Globus pallidus (tissue), 1 donor: Measurements from ENCODE around the gene TPCN1.

Experiments
- DNase-seq: peaks from one replicate; pipeline ENCODE4 v3.0.0-alpha.2; 2015; ENCODE audit warnings: low spot score

Gene TPCN1

DNA sequence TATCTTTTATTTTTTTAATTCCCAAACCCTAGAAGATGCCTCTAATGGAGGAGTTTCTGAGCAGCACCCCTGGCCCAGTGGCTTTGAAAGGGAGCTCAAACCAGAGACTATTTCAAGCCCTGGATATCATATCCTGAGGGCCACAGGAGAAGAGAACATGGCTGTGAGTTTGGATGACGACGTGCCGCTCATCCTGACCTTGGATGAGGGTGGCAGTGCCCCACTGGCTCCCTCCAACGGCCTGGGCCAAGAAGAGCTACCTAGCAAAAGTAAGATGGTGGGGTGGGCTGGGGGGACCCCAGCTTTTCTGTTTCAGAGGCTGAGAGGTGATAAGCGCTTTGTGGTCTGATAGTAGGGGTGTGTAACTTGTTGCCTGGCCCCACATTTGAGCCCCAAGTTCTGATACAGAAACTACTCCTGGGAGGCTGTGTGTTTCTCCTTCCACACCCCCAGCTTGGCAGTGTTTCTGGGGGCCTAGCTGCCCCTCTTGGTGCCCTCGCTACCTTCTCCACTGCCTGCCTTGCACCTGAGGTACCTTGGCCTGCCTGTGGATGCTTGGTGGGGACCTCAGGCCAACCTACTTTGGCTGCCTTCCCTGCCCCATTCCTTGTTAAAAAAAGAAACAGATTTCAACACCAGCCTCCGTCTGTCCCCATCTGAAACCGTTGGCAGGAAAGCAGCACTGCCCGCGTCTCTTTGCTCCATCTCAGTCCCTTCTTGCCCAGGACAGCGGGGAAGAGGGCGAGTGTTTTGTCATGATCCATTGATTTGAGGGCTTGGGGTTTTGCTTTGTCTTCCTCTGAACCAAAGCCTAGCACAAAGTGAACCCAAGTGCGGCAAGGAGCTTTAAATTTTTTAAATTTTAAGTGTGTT lies 5.7 kb downstream of the TPCN1 start:
- DNase-seq, result no peak

DNA sequence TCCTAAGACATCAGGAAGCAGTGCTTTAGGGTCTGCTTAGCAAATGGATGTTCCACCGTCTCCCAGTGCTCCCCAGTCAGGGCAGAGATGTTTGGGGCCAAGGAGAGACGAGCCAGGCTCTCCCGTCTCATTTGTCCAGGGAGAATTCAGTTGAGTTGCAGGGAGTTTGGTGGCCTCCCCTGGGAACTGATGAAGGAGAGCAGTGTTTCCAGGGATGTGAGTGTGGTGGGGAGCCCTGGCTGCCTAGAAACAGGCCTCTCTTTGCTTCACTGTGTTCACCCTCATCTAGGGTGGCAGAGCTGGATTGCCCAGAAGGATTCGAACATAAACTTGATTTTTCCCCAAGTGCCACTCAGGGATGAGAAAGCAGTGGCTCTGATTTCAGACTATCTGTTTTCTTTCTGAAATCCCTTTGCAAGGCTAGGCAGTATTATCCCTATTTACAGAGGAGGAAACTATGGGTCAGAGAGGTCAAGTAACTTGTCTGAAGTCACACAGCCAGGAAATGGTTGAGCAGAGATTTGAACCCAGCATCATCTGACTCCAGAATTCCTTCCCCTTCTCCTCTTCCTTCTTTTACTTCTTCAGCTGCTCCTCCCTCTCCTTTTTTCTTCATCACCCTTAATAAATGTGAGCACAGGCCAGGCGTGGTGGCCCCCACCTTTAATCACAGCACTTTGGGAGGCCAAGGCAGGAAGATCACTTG lies 6.6 kb downstream of the TPCN1 start:
- no peak for DNase-seq

GRCh38 chr12:113228394-113229028 lies 7.2 kb downstream of the TPCN1 start:
- no peak for DNase-seq

- DNase-seq, result no peak
These were observed 9.3 kb downstream of the TPCN1 start for GRCh38 chr12:113230315-113231234.

- DNase-seq, result no peak
These were observed 10.2 kb downstream of the TPCN1 start for GRCh38 chr12:113231235-113232088.

DNA sequence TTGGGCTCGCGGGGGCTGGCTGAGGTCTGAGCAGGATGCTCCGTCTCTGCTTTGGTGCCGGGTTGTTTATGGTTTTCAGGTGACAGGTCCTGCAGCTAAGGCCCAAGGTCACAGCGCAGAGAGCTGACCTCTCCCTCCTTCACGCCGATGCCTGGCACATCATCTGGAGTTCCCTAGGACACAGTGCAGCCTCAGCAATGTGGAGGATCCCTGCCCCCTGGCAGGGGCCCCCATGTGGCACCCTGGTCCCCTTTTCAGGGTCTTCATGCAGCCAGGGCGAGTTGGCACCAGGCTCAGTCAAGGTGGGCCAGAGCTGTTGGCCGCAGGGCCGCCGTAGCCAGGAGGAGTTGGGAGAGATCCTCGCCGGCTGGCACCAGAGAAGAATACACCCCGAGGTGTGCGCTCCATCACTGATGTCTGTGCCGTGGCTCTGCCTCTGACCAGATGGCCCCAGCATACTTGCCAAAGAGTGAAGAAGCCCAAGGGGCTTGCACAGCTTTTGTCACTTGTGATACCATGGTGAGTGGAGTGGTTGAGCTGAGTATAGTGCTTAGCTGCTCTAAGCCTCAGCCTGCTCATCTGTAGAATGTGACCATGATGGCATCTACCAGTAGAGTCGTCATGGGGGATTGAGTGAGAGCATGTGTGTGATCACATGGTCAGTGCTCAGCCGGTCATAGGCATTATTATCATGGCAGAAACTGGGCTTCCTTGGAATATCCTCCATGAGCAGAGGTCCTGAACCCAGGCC lies 11.0 kb downstream of the TPCN1 start:
- DNase-seq, result no peak

DNA sequence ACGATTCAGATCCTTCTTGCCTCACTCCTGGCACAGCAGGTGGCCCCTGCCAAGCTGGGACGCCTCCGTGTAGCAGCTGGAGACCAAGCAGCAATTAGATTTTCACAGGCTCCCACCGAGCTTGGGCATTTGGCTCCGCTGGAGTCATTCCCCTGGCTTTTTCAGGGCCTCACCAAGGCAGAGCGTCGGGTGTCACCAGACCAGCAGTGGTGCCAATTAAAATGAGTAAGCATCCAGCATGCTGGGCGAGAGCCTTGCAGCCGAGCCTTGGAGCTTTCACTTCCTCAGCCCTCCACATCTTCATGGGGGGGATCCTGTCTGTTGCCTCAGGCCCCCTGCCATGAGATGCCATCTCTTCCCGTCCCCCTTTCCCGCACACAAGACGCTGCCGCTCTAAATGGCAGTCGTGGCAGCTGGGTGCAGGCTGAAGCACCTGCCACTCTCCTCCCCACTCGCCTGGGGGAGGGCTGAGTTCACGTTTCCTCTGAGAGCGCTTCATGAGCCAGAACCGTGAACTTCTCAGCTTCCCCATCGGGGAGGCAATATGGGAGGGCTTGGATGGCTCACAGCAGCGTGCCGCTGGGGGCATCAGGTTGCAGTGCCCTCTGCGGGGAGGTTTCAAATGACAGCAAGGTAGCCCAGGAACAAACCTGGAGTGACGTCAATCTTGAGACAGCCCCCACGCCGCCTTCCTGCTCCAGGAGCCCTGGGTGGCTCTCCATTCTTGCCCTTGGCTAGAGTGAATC lies 11.7 kb downstream of the TPCN1 start:
- DNase-seq, result peak; percentile 83

GRCh38 chr12:113233967-113234366 lies 12.7 kb downstream of the TPCN1 start:
- DNase-seq, result no peak

DNA sequence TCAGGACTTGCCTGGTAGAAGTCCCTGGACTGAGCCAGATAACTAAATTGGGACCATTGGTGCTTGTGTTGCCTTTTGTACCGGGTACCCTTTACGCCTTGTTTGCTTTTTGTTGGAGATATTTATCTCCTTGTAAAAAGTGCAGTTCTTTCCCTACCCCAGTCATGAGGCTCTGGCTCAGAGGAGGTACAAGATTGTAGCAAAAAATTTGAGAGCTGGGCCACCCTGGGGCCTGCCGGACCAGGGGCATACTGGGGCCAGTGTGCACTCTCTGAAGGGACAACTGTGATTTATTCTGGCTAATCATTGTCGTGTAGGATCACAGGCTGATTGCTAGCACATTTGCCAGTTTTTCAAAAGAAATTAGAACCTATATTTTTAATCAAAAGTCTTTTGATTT lies 13.2 kb downstream of the TPCN1 start:
- DNase-seq, result no peak

- no peak for DNase-seq
These were observed 14.7 kb downstream of the TPCN1 start for GRCh38 chr12:113235976-113236375.

DNA sequence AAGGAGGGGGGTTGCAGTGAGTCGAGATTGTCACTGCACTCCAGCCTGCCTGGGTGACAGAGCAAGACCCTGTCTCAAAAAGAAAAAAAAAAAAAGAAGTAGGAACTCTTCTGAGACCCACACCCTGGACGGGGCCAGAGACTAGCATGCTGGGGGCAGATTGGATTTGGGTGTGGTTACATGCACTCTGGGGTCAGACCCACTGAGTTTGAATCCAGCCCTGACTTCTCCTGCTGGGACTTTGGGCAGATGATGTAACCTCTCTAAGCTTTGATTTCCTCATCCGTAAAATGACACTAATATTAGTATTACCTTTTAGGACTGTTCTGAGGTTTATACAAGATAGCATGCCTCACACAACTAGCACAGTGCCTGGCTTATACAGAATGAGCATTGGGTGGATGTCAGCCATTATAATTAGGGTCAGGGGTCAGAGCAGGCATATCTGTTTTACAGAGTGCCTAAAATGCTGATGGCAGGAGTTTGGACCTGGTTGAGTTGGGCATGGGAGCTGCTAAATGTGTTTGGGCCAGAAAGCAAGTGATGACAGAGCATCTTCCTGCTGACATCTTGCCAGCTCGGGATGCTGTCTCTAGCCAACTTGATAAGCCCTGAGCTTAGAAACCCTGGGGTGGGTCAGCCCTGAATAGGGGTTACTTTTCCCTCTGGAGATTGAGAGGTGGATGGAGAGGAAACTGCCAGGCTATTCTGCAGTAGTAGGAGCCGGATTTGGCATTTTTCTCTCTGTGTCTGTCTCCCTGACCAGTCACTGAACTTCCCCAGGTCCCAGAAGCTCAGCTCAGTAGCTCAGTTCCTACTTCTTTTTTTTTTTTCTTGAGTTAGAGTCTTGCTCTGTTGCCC lies 15.5 kb downstream of the TPCN1 start:
- no peak for DNase-seq

DNA sequence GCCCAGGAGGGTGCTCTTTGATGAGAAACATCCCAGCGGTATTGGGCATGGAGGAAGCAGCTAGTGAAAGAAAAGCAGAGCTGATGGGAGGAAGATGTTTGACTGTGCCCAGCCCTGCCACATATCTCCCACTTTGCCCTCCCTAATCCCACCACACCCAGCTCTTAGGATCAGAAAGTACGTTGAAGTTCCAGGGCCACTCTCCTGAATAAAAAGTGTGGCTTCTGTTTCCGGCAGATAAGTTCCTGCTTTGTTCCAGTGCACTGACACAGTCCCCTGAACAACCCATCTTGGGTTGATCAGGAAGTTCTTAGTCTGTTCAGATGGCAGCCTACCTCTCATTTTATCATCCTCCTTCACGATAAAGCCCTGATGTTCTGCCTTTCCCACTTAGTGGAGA lies 16.5 kb downstream of the TPCN1 start:
- no peak for DNase-seq

GRCh38 chr12:113238309-113238708 lies 17.0 kb downstream of the TPCN1 start:
- no peak for DNase-seq

GRCh38 chr12:113239288-113239771 lies 18.1 kb downstream of the TPCN1 start:
- no peak for DNase-seq

DNA sequence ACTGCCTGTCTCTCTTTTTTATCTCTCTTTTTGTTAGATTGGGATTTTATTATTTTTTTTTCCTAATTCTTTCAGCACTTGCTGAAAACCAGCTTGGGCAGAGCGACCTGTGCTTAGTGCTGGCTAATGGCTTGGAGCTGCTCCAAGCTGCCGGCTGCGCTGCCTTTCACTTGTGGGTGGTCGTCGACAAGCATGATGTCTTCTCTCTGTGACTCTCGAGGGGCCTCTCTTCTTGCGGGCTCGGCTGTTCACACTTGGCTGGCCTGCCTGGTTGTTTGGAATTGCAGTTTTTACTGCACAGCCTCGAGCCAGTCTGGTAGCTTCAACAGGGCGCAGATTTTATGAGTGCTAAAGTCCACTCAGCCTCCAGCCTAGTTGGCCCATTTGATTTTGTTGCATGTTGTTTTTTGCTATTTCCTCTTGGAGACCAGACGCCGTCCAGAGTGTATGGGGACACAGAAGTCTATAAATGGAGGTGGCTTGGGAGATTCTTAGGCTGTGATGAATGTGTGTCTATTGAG lies 18.6 kb downstream of the TPCN1 start:
- DNase-seq, result no peak

DNA sequence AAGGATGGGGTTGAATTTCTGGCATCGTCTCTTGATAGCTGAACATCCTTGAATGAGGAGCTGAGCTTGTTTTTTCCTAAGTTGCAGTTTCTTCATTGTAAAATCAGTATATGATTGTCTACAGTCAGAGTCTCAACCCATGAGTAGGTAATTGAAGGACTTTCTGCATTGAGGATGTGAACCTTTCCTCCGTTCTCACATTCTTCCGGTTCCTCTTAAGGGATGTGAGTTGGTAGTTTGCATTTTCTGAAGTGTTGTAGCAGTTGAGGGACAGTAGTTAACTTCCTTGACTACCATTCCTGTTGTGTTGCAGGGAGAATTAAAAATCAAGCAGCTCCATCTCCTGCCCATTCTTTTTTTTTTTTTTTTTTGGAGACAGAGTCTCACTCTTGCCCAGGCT lies 19.1 kb downstream of the TPCN1 start:
- no peak for DNase-seq

DNA sequence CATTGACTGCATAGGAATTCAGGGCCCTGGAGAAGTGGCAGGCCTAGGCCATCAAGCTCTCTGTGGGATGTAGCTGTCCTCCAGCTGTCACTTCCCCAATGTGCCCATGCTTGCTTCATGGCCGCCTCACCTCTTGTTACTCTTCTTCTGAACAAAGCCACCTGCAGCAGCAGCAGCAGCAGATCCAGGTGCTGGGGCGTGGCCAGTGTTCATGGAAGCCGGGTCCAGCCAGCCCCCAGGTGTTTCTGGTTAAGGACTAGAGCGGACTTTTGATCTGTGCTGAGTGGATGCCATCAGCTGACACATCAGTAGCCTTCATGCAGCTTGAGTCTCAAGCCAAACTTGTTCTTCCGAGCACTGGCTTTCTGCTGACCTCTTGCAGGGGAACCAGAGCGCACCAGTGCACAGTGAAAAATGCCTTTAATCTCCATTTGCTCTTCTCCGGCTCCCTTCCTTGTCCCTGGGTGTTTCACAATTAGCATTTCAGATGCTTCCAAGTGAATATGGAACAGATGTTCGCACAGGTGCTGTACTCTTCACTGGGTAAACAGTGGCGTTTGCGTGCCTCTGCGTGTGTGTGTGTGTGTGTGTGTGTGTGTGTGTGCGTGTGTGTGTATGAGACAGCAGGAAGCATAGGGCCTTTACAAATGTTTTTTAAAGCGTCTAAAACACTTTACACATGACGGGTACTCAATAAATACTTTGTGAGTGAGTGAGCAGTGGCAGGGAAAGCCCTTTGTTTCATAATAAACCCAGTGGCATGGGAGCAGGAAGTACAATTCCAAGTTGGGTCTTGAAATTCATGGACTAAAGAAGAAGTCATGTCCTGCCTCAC lies 20.1 kb downstream of the TPCN1 start:
- DNase-seq, result no peak
